Common myeloid progenitor, CD34-positive (primary cell): Measurements from ENCODE around the gene ATP5F1D.

Experiments
- CTCF ChIA-PET: fragments of 350-600 bp; sonication (Branson Sonifier 250); formaldehyde crosslinking; loops from one replicate; lab custom pipeline; 2021; ENCODE audit warnings: antibody characterized with exemption; lab: Charles Lee
- POLR2A ChIA-PET: fragments of 350-600 bp; sonication (Branson Sonifier 250); formaldehyde crosslinking; loops from one replicate; lab custom pipeline; 2021; ENCODE audit warnings: antibody characterized with exemption; lab: Charles Lee
- DNase-seq, 3 donors: peaks; one replicate each; pipeline versions ENCODE4 v3.0.0 to v3.0.0-alpha.2; 2013
- H3K27ac ChIP-seq, 2 experiments: 1 replicate in 1 of 2; 2 replicates in 1 of 2; pipeline ENCODE4 v1.7.0; 2013; ENCODE audit warnings: inconsistent platforms in 2 of 2, low read length in 2 of 2, mild to moderate bottlenecking in 2 of 2, low read depth in 1 of 2, moderate library complexity in 1 of 2; ENCODE audit not compliant: severe bottlenecking in 2 of 2, insufficient read depth in 1 of 2, poor library complexity in 1 of 2
- H3K27me3 ChIP-seq, 5 experiments: replicated peaks in 2 of 5; 1 replicate in 3 of 5; 2 replicates in 2 of 5; pipeline versions ENCODE4 v1.6.1 to v1.7.0; 2013; ENCODE audit warnings: low read length in 4 of 5, mild to moderate bottlenecking in 2 of 5, moderate library complexity in 2 of 5, inconsistent platforms in 1 of 5; ENCODE audit not compliant: insufficient read depth in 5 of 5, control insufficient read depth in 4 of 5
- H3K36me3 ChIP-seq, 4 experiments: 1 replicate in 2 of 4; 2 replicates in 2 of 4; pipeline versions ENCODE4 v1.6.1 to v1.7.0; 2013; ENCODE audit warnings: low read length in 3 of 4, control low read depth in 1 of 4, mild to moderate bottlenecking in 1 of 4; ENCODE audit not compliant: control insufficient read depth in 4 of 4, insufficient read depth in 4 of 4
- H3K4me1 ChIP-seq, 4 experiments: 1 replicate in 3 of 4; 2 replicates in 1 of 4; pipeline versions ENCODE4 v1.6.1 to v1.7.1; 2013; ENCODE audit warnings: low read length in 3 of 4, mild to moderate bottlenecking in 3 of 4, control low read depth in 1 of 4, inconsistent platforms in 1 of 4, moderate library complexity in 1 of 4; ENCODE audit not compliant: control insufficient read depth in 4 of 4, insufficient read depth in 4 of 4; ENCODE audit errors: control extremely low read depth in 1 of 4
- H3K4me3 ChIP-seq, 7 experiments: 1 replicate in 4 of 7; 2 replicates in 3 of 7; pipeline versions ENCODE4 v1.5.1 to v1.7.0; 2013; ENCODE audit warnings: mild to moderate bottlenecking in 7 of 7, low read length in 6 of 7, moderate library complexity in 6 of 7, inconsistent platforms in 2 of 7, low read depth in 2 of 7, control low read depth in 1 of 7; ENCODE audit not compliant: insufficient read depth in 4 of 7, control insufficient read depth in 1 of 7; ENCODE audit errors: extremely low read depth in 1 of 7
- H3K9me3 ChIP-seq, 5 experiments: 1 replicate in 4 of 5; 2 replicates in 1 of 5; pipeline versions ENCODE4 v1.6.1 to v1.7.1; 2013; ENCODE audit warnings: low read length in 4 of 5, mild to moderate bottlenecking in 2 of 5, inconsistent platforms in 1 of 5, low read depth in 1 of 5, moderate library complexity in 1 of 5; ENCODE audit not compliant: control insufficient read depth in 4 of 5, insufficient read depth in 2 of 5; ENCODE audit errors: control extremely low read depth in 1 of 5
- WGBS: methylation state at CpG from one replicate; pipeline ENCODE4 v1.1.5; 2013; ENCODE audit not compliant: insufficient coverage; 5-methylcytosine and 5-hydroxymethylcytosine counted together

ATP5F1D gene

DNA sequence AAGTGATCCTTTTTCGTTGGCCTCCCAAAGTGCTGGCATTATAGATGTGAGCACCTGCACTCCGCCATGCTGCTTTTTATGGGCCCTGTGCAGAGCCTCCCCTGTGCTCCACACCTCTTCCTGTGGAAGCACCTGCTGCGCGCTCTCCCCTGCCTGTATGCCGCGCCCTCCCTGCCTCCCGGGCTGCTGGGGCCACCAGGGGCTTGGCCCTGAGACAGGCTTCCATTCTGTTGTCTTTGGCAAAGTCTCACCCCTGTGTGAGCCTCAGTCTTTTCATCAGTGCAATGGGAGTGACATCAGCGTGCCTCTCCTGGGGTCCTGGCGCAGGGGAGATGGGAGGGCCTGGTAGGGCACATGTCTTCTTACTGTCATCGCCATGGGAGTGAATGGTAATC is 35.1 kb downstream of the ATP5F1D start:
- Histone ChIP-seq H3K36me3 (peaks cover 2 to 61% (median 41%) of the 10 kb centered on the region in 4 experiments), H3K27me3 (no peaks in the 10 kb centered on the region), H3K27ac (peak overlapping the region in 1 of 2 experiments; percentile 92), H3K4me3 (peak overlapping the region in 6 of 7 experiments; percentile 33 to 84 (median 76)), H3K4me1 (peaks cover 0 to 46% (median 40%) of the 10 kb centered on the region in 4 experiments), H3K9me3 (no peaks in the 10 kb centered on the region)
- WGBS, result 36% methylated on average over 10 of the region's 10 CpGs
- DNase-seq, result peak in 2 of 3 donors; percentile 59 to 75
- ChIA-PET POLR2A (no interaction called here), CTCF (interaction anchor here (1.7 to 4.8 kb wide), 2 partner anchors 10 to 95 kb away, joined by 5 to 60 read pairs; no protein-coding TSS in a partner anchor)

DNA sequence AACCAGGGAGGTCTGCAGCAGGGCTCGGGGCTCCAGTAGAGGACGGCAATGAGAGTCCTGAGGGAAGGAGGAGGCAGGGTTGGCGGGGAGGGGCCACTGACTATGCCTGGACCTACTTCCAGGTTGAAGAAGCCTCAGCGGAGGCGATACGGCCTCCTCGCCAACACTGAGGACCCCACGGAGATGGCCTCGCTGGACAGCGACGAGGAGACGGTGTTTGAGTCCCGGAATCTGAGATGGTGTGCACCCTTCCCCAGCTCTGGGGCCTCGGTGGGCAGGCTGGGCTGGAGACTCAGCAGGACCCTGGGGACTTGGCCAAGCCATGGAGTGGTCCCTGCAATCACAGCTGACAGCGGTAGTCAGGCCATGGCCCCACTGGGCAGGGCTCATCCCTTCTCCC is 35.5 kb downstream of the ATP5F1D start:
- Histone ChIP-seq H3K4me3 (peak overlapping the region in 1 of 7 experiments; percentile 84), H3K36me3 (peaks cover 2 to 56% (median 37%) of the 10 kb centered on the region in 4 experiments), H3K27me3 (no peaks in the 10 kb centered on the region), H3K4me1 (peaks cover 0 to 42% (median 36%) of the 10 kb centered on the region in 4 experiments), H3K27ac (peak overlapping the region in 1 of 2 experiments; percentile 92), H3K9me3 (no peaks in the 10 kb centered on the region)
- 94% methylated on average over 14 of the region's 15 CpGs for WGBS
- ChIA-PET POLR2A (no interaction called here), CTCF (interaction anchor here (0.8 to 4.8 kb wide), 3 partner anchors 33 to 95 kb away, joined by 4 to 60 read pairs (median 9); no protein-coding TSS in a partner anchor)
- DNase-seq, result no peak

DNA sequence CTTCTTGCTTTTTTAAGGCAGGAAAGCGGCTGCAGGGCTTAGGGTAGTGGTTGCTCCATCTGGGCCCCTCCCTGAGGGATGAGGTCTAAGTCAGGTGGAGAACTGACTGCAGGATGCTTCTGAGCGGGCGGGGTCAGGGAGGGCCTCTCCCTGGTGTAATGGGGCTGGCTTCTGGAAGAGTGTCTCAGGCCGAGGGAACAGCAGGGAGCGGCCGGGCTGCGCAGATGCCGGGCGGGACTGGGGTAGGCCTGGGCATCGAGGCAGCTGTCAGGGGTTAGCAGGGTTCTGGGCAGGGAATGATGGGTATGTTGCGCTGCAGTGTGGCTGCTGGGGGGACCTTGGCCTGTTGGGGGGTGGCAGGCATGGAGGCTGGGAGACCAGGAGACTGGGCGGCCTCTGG is 36.5 kb downstream of the ATP5F1D start:
- WGBS, result 90% methylated on average over 12 of the region's 12 CpGs
- ChIA-PET CTCF (interaction anchor here (0.8 to 4.8 kb wide), 4 partner anchors 31 to 94 kb away, joined by 3 to 60 read pairs (median 6); no protein-coding TSS in a partner anchor), POLR2A (no interaction called here)

DNA sequence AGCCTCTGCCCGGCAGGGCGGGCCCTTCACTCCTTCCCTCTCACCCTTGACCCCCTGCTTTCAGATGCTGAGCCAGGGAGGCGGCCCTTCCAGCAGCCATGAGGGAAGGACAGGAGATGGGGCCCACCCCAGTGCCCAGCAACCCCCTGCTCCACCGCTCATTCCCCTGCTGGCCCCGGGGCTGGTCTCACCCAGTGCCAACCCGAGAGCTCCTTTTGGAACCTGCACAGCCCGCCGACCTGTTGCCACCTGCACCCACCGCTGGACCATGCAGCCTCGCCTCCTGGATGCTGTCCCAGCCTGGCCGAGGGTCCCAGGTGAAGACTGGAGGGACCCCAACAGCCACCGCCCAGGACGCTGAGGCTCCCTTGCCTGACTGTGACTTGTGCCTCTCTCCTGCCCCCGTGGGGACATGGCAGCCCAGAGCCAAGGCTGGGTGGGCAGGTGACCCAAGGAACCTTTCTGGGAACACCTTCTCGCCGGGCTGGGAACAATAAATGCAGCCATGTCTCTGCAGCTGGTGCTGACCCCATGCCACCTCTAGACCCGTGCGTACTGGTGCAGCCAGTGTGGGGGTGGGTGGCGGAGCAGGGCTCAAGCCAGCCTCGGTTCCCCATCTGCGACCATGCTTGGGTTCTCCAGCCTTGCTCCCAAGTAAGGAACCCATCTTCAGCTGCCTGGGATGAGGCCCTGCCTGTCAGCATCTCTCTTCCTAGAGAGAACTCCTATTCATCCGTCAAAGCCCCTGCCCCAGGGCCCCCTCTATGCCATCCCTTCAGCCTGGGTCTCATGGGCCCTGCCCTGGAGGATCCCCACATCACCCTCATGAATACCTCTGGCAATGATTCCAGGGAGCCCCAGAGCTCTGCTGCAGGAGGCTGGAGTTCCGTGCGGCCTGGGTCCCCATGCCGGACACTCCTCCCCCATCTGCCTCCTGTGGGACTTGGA is 37.4 kb downstream of the ATP5F1D start:
- ChIA-PET POLR2A (interaction anchor here (0.8 kb wide), 1 partner anchor 36 kb away, joined by 3 read pairs; no protein-coding TSS in a partner anchor), CTCF (interaction anchor here (0.6 to 4.8 kb wide), 14 partner anchors 12 to 109 kb away, joined by 3 to 60 read pairs (median 4); no protein-coding TSS in a partner anchor)
- 95% methylated on average over 23 of the region's 25 CpGs for WGBS

More for the DNA sequence above, 36.5 kb downstream of the ATP5F1D start:
- Histone ChIP-seq H3K36me3 (peaks cover 2 to 46% (median 27%) of the 10 kb centered on the region in 4 experiments), H3K27ac (no peak overlapping the region), H3K27me3 (peaks cover 0 to 6% (median 0%) of the 10 kb centered on the region in 5 experiments), H3K9me3 (no peaks in the 10 kb centered on the region), H3K4me3 (no peak overlapping the region), H3K4me1 (peaks cover 0 to 32% (median 30%) of the 10 kb centered on the region in 4 experiments)
- no peak for DNase-seq

DNA sequence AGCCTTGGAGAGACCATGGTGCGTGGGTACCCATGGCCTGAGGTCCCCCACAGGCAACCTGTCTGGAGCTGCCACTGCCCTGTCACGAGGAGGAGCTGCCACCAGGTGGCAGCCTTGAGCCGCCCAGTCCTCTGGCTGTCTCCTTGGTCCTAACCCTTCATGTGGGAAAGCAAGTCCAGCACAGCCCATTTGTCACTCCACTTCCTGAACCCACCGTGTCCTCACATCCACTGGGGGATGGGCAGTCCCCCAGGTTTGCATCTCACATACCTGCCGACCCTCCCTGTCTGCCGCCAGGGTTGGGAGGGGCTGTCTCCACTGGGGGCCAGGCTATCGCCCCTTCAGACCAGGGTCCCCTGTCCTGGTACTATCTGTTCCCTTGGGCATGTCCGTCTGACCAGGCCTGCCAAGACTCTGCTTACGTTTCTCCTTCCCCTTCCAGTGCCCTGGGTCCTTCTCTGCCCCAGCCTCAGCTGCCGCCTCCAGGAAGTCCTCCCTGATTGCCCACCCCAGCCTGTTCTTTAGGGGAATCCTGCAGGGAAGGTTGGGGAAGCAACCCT is 38.3 kb downstream of the ATP5F1D start:
- Histone ChIP-seq H3K4me1 (peaks cover 0 to 20% (median 17%) of the 10 kb centered on the region in 4 experiments), H3K4me3 (no peak overlapping the region), H3K27me3 (peaks cover 0 to 24% (median 13%) of the 10 kb centered on the region in 5 experiments), H3K27ac (no peak overlapping the region), H3K36me3 (peaks cover 0 to 28% (median 11%) of the 10 kb centered on the region in 4 experiments), H3K9me3 (no peaks in the 10 kb centered on the region)
- ChIA-PET POLR2A (interaction anchor here (0.6 to 0.8 kb wide), 2 partner anchors 11 to 35 kb away, joined by 3 read pairs; partner anchors contain the start of gene CIRBP), CTCF (interaction anchor here (0.6 to 4.8 kb wide), 13 partner anchors 11 to 100 kb away, joined by 3 to 60 read pairs (median 4); a partner anchor contains a TSS)
- 46% methylated on average over 9 of the region's 10 CpGs for WGBS
- peak; percentile 83 to 90 (median 84) for DNase-seq

More for the DNA sequence above, 37.4 kb downstream of the ATP5F1D start:
- peaks cover 0 to 29% (median 25%) of the 10 kb centered on the region in 4 experiments for H3K4me1 ChIP-seq
- peaks cover 2 to 37% (median 18%) of the 10 kb centered on the region in 4 experiments for H3K36me3 ChIP-seq
- no peak overlapping the region for H3K4me3 ChIP-seq
- no peaks in the 10 kb centered on the region for H3K9me3 ChIP-seq
- H3K27ac ChIP-seq, result no peak overlapping the region
- peaks cover 0 to 15% (median 4%) of the 10 kb centered on the region in 5 experiments for H3K27me3 ChIP-seq
- no peak for DNase-seq

DNA sequence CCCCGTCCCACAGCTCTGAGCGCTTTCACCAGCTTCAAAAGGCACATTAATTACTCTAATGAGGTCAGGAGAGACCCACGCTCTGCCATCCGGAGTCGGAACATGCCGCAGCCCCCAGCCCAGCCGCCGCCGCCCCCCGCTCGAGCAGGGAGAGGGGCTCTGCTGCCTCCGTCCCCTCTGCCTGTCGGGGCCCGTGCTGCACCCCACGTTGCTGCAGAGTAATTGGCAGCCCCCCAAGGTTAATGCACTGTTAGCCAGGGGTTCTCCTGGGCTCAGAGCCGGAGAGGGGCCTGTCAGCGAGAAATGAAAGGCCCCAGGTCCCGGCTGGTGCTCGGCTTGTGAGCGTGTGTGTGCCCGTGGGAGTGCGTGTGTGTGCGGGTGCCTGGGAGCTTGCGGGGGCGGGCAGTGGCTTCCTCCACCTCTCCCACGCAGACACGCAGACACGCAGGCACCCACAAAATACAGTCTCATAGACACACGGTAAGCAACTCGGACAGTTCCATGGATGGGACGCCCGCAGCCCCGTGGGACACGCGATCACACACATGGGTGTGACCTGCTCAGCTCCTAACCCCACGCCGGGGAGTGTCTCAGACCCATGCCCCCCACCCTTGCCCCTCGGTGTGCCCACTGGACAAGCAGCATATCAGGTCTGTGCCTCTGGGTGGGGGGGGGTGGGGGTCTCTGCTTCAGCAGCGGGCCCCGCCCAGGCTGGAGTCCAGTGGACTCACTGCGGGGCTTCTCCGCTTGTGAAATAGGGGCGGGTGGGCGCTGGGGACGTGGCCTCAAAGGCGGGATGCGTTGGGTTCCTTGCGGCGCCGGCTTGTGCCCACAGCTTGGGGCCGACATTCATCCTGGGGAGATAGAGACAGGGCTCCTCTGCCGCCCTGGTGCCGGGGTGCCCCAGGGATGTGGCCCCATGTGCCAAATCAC is 39.4 kb downstream of the ATP5F1D start:
- Histone ChIP-seq H3K4me3 (no peak overlapping the region), H3K27me3 (peaks cover 0 to 30% (median 18%) of the 10 kb centered on the region in 5 experiments), H3K36me3 (peaks cover 0 to 27% (median 11%) of the 10 kb centered on the region in 4 experiments), H3K9me3 (no peaks in the 10 kb centered on the region), H3K4me1 (peaks cover 0 to 14% (median 12%) of the 10 kb centered on the region in 4 experiments), H3K27ac (no peak overlapping the region)
- POLR2A ChIA-PET, result no interaction called here
- no peak for DNase-seq
- 97% methylated on average over 45 of the region's 53 CpGs for WGBS
- CTCF ChIA-PET, result interaction anchor here (1.3 to 4.8 kb wide), 4 partner anchors 31 to 91 kb away, joined by 4 to 60 read pairs (median 4); a partner anchor contains a TSS
